ENCODE results near the gene GAB2. TPM values are rescaled to one million over a fixed set of nuclear protein-coding genes. Genes with fewer than 3 reads are reported as not detected.

GAB2 gene
- total RNA-seq, 1 experiment from 2014 or later = 38.9 TPM

DNA sequence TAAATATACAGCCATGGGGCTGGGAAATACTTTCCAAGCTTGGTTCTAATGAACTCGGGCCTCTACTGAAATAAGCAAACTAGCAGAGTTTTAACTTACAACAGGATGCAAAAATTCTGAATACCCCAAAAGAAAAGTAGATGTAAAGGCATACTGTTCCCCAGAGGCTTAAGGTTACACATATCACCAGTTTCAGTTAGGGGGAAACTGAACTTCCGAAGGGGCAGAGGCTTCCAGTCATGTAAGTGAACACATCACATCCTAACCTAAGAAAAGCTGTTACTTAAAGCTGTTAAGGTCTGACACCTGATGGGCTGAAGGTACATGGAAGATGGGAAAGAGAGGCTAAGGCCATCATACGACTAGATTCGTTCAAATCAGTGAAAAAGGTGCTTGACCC, 2.3 kb downstream of the GAB2 start:
- in situ Hi-C loops (cut with HindIII; ENCODE audit: low pct_unique_long_range_greater_than_20kb, low sequenced_read_pairs) = no loop called here
- DNase-seq (ENCODE audit: low read depth, low spot score) = no peak

DNA sequence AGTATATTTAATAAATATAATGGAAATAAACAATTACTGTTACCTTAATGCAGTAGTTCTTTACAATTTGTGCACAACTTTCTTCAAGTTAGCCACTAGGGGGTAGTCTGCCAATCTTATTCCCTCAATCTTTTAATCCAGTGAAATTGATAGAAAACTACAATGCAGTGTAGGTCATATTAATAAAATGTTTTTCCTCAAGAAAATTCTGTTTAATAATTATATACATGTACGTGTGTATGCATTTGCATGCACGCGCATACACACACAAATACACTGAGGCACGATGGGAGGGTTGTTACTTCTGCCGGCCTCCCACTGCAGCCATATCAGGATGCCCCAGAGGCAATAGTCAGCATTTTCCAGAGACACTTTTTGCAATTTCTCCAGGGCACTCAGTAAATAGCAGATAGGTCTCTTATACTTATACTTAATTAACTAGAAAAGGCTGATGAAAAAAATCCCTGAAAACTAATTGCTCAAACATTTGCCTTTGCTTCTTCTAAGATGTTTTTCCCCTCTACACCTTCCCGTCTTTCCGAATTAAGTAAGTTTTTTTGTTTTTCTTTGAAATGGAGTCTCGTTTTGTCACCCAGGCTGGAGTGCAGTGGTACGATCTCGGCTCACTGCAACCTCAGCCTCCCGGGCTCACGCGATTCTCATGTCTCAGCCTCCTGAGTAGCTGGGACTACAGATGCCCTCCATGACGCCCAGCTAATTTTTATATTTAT, 3.1 kb downstream of the GAB2 start:
- no peak for DNase-seq (ENCODE audit: low read depth, low spot score)
- in situ Hi-C loops (cut with HindIII; ENCODE audit: low pct_unique_long_range_greater_than_20kb, low sequenced_read_pairs) = no loop called here

DNA sequence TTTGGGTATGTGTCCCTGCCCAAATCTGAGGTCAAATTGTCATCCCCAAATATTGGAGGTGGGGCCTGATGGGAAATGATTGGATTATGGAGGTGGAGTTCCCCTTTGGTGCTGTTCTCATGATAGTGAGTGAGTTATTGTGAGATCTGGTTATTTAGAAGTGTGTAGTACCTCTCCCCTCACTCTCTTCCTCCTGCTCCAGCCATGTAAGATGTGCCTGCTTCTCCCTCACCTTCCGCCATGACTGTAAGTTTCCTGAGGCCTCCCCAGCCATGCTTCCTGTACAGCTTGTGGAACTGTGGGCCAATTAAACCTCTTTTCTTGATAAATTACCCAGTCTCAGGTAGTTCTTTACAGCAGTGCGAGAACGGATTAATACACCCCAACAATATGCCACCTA, 9.0 kb downstream of the GAB2 start:
- DNase-seq (ENCODE audit: low read depth, low spot score) = no peak
- in situ Hi-C loops (cut with HindIII; ENCODE audit: low pct_unique_long_range_greater_than_20kb, low sequenced_read_pairs) = no loop called here

DNA sequence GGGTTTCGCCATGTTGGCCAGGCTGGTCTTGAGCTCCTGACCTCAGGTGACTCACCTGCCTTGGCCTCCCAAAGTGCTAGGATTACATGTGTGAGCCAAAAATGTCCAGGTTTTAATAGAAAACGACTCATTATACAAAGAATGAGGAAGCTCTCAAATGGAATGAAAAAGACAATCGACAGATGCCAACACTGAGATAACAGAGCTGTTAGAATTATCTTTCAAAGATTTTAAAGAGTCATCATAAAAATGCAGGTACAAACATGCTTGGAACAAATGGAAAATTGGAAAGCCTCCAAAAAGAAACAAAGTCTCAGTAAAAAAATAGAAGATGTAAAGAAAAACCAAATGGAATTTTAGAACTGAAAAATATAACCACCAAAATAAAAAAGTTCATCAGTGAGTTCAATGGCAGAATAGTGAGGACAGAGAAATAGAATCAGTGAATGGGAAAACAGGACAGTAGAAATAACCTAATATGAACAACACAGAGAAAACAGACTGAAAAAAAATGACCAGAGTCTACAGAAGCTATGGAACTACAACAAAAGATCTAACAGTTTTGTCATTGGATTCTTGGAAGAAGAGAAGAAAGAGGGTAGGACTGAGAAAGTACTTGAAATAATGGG, 10.9 kb downstream of the GAB2 start:
- in situ Hi-C loops (cut with HindIII; ENCODE audit: low pct_unique_long_range_greater_than_20kb, low sequenced_read_pairs) = no loop called here

DNA sequence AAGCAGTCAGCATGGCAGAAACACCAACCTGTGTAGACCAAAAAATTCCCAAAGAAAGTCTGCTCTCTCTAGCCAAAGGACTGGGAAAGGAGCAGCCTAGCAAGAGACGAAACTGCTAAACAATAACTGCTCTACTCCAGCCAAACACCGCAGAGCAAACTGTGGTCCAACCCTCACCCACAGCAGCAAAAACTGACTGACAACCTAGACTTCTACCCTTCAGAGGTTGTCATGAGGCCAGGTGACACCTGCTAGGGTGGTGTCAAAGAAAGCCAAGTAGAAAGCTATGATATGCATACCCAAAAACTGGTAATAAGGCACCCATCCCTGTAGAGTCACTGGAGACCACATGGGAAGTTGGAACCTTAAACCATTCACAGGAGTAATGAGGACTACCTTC, 11.8 kb downstream of the GAB2 start:
- DNase-seq (ENCODE audit: low read depth, low spot score) = no peak
- in situ Hi-C loops (cut with HindIII; ENCODE audit: low pct_unique_long_range_greater_than_20kb, low sequenced_read_pairs) = no loop called here

More for the DNA sequence above, 10.9 kb downstream of the GAB2 start:
- no peak for DNase-seq (ENCODE audit: low read depth, low spot score)

DNA sequence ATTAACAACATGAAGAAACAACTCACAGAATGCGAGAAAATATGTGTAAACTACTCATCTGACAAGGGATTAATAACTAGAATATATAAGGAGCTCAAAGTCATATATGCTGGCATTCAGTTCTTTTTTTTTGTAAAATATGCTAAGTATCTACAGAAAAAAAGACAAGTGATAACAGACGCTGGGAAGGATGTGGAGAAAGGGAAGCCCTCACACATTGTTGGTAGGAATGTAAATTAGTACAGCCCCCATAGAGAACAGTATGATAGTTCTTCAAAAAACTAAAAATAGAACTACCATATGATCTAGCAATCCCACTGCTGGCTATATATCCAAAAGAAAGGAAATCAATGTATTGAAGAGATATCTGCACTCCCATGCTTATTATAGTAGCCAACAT, 13.8 kb downstream of the GAB2 start:
- DNase-seq (ENCODE audit: low read depth, low spot score) = peak; percentile 20
- in situ Hi-C loops (cut with HindIII; ENCODE audit: low pct_unique_long_range_greater_than_20kb, low sequenced_read_pairs) = no loop called here

DNA sequence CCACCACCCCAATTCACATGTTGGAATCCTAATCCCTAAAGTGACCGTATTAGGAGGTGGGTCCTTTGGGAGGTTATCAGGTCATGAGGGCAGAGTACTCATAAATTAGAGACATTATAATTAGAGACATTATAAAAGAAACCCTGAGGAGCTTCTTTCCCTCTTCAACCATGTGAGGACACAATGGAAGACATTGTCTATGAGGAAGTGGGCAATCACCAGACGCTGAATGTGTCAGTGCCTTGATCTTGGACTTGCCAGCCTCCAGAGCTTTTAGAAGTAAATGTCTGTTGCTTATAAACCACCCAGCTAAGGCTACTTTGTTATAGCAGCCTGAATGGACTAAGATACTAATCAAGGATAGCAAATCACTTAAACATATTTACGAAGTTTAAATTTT, 14.8 kb downstream of the GAB2 start:
- DNase-seq (ENCODE audit: low read depth, low spot score) = peak; percentile 90
- in situ Hi-C loops (cut with HindIII; ENCODE audit: low pct_unique_long_range_greater_than_20kb, low sequenced_read_pairs) = no loop called here

DNA sequence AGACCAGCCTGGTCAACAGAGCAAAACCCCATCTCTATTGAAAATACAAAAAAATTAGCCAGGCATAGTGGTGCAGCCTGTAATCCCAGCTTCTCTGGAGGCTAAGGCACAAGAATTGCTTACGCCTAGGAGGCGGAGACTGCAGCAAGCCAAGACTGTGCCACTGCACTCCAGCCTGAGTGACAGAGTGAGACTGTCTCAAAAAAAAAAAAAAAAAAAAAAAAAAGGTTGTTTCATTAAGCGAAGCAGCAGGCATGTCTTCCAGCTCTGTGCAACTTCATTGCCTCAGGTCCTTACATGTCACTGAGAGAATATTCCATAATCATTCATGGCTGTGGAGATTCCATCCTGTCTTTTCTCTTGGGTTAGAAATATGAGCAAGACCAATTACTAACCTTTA, 16.9 kb downstream of the GAB2 start:
- DNase-seq (ENCODE audit: low read depth, low spot score) = no peak
- in situ Hi-C loops (cut with HindIII; ENCODE audit: low pct_unique_long_range_greater_than_20kb, low sequenced_read_pairs) = no loop called here

DNA sequence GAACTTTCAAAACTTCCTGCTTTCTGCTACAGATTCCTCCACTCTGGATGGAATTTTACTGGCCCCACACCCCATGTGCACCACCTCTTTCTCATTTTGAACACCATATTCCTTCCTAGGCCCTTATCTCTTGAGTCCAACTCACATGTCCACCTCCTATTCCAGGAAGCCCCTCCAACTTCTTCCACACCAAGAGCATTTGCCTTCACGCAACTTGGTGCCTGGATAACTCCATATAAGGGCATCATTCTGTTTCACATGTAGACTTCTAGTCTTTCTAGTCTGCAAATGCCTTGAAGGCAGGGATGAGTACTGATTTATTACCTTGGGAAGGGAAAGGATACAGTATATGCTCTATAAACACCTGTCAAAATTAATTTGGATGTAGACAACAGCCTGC, 17.5 kb downstream of the GAB2 start:
- in situ Hi-C loops (cut with HindIII; ENCODE audit: low pct_unique_long_range_greater_than_20kb, low sequenced_read_pairs) = no loop called here
- DNase-seq (ENCODE audit: low read depth, low spot score) = no peak

DNA sequence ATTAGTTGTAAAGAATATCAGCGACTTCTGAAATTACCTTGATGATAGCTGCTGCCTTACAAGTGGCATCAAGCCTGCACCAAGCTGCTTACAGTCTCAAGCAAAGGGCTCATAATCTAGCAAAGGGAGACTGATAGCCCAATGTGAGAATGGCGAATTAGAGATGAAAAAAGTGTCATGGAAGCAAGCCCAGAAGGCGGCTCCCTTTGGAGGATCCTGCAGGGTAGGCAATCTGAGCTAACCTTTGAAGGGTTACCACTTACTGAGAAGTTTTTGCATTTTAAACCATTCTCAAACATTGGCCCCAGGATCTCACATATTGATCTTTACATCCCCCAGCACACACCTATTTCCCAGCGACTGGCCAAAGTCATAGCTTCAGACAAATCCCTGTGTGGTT, 18.5 kb downstream of the GAB2 start:
- in situ Hi-C loops (cut with HindIII; ENCODE audit: low pct_unique_long_range_greater_than_20kb, low sequenced_read_pairs) = no loop called here
- DNase-seq (ENCODE audit: low read depth, low spot score) = no peak

DNA sequence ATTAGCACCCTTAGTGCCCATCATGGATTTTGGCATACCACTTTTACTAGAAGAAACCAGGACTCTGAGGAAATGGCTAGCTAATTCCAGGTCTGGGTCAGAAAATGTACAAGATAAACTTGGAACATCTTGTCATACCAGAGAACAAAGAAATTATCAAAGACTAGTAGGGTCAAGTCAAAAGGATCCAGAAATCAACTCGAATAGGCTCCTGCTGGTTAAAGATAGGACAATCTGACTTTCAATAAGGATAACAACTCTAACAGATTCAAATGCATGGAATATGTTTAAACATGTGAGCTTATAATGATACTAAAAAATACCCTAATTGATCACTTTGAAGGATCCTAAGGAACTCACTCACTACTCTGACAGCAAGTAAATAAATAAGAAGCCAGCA, 18.9 kb downstream of the GAB2 start:
- in situ Hi-C loops (cut with HindIII; ENCODE audit: low pct_unique_long_range_greater_than_20kb, low sequenced_read_pairs) = no loop called here
- no peak for DNase-seq (ENCODE audit: low read depth, low spot score)

DNA sequence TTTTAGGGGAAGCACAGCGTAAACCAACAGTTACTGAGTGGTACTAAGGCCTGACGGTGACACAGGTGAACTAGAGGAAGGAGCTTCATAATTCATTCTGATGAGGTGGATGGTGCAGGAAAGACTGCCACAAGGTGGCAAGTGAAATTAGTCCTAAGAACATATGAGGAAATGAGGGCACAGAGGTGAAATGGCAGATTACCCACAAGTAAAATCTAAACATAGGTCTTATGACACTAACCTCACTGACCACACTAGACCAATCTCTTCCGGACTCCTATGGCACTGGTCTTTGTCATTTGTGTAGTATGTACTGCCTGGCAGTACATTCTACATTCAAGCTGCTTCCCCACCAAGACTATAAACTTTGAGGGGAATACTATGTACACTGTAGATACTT, 20.2 kb downstream of the GAB2 start:
- peak; percentile 50 for DNase-seq (ENCODE audit: low read depth, low spot score)
- in situ Hi-C loops (cut with HindIII; ENCODE audit: low pct_unique_long_range_greater_than_20kb, low sequenced_read_pairs) = no loop called here

DNA sequence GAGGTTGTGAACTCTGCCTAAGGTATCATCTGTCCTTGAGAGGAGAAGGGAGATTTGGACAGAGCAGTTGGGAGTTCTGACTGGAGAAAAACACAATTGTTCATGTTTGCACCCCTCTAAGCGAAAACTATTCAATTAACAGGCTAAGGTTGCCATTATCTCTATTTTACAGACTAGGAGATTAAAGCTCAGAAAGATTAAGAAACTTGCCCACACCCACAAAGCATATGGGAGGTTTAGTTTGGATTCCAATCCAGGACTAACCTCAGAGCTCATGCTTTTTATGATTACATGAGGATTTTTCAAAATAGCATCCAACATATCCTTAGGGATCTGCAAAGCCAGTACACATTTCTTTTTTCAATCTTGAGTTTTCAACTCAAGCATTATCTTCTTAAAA, 22.0 kb downstream of the GAB2 start:
- in situ Hi-C loops (cut with HindIII; ENCODE audit: low pct_unique_long_range_greater_than_20kb, low sequenced_read_pairs) = no loop called here
- no peak for DNase-seq (ENCODE audit: low read depth, low spot score)

DNA sequence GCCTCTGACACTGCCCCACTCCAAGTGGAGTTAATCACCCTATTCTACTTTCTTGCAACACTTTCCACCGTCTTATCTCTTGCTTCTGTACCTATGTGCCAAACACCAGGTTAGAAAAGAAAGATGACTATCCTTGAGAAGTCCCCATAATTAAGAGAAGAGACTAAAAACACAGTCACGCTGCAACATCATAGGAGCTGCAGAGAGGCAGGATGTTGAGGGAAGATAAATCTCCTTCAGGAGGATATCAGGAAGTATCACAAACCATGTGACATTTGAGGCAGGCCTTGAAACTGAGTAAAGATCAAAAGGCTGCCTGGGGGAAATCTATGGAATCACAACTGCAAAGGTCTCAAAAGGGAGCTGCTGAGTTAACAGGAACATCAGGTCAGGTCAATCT, 24.8 kb downstream of the GAB2 start:
- DNase-seq (ENCODE audit: low read depth, low spot score) = peak; percentile 65
- in situ Hi-C loops (cut with HindIII; ENCODE audit: low pct_unique_long_range_greater_than_20kb, low sequenced_read_pairs) = no loop called here

DNA sequence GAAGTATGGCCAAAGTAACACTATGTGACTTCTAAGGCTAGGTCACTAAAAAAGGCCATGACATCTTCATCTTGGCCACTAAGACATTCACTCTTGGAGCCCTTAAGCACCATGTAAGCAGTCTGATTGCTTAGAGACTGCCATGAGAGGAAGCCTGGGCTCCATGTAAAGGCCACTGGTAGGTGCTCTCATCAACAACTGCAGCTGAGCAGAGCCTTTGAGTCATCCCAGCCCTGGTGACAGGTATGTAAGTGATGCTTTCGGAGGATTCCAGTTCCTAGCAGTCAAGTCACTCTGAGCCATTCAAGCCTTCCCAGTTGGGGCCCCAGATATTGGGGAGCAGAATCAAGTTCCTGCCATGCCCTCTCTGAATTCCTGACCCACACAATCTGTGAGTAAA, 26.2 kb downstream of the GAB2 start:
- no peak for DNase-seq (ENCODE audit: low read depth, low spot score)
- in situ Hi-C loops (cut with HindIII; ENCODE audit: low pct_unique_long_range_greater_than_20kb, low sequenced_read_pairs) = no loop called here

DNA sequence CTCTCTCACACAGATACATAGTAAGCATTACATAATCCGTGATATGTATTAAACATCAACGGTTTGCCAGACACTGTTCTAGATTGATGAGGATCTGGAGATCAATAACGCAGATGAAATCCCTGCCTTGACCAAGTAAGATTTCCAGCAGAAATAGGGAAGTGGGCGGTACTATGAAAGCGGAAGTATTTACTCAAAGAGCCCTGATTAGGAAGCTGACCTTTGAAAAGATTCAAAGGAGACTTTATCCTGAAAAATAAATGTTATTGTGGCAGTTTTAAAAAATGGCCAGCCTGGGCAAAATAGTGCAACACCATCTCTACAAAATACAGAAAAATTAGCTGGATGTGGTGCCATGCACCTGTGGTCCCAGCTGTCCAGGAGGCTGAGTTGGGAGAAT, 26.8 kb downstream of the GAB2 start:
- in situ Hi-C loops (cut with HindIII; ENCODE audit: low pct_unique_long_range_greater_than_20kb, low sequenced_read_pairs) = no loop called here
- DNase-seq (ENCODE audit: low read depth, low spot score) = no peak

DNA sequence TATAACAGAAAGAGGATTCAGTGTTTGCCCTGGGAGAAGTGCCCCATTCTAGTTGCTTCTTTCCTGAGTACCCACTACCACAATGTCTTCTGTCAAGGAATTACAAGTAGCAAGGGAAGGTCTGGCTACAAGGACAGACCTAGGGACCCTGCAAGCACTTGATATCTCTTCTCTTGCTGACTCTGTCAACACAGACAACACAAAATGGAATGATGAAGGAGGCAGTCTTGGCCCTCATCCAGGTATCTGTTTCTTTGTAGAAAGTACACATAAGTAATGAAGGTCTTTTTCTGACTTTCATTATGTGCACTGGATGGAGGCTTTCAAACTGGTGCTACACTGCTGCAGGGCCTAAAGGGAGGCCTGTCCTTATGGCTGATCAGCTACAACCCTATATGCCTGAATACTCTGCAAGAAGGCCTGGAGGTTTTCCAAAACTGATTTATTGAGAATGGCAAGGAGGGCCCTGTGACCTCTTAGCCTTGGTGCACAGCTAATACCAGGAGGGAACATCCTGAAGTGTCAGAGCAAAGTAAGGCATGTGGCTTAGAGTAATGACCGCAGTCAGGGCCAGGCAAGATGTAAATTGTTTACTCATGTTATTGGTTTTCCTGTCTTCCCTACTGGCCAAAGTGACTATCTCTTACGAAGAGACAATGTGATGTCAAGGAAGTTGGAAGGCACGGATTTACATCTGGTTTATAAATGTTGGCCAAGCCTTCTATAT, 31.2 kb downstream of the GAB2 start:
- in situ Hi-C loops (cut with HindIII; ENCODE audit: low pct_unique_long_range_greater_than_20kb, low sequenced_read_pairs) = no loop called here
- DNase-seq (ENCODE audit: low read depth, low spot score) = no peak

DNA sequence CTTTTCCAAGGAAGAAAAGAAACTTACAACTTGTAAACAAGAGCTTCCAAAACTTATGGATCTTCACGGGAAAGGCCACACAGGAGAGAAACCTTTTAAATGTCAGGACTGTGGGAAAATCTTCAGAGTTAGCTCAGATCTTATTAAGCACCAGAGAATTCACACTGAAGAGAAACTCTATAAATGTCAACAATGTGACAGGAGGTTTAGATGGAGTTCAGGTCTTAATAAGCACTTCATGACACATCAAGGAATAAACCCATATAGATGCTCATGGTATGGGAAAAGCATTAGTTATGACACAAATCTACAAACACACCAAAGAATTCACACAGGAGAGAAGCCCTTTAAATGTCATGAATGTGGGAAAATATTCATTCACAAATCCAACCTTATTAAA, 32.4 kb downstream of the GAB2 start:
- in situ Hi-C loops (cut with HindIII; ENCODE audit: low pct_unique_long_range_greater_than_20kb, low sequenced_read_pairs) = no loop called here
- DNase-seq (ENCODE audit: low read depth, low spot score) = no peak

DNA sequence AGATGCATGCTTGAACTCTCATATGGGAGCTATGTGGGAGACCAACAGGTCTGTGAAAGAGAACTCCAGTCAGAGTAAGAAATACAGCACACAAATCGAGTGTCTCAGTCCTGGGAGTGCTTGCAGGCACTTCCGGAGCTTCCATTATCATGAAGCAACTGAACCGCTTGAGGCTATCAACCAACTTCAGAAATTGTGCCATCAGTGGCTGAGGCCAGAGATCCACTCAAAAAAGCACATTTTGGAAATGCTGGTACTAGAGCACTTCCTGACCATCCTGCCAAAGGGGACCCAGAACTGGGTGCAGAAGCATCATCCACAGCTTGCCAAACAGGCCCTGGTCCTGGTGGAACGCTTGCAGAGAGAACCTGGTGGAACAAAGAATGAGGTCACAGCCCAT, 33.4 kb downstream of the GAB2 start:
- no peak for DNase-seq (ENCODE audit: low read depth, low spot score)
- in situ Hi-C loops (cut with HindIII; ENCODE audit: low pct_unique_long_range_greater_than_20kb, low sequenced_read_pairs) = no loop called here

Data from SK-MEL-5 (cell line).